IPS-20b (cell line): ENCODE measurements around the gene TRABD.
A peak's percentile ranks its signal among the peaks of the same experiment; 100 is the strongest.

Experiments used
- H3K27ac ChIP-seq: one replicate; pipeline ENCODE4 v1.5.1; 2013; ENCODE audit warnings: low read length
- H3K27me3 ChIP-seq: 2 replicates; pipeline ENCODE4 v1.6.1; 2013; ENCODE audit warnings: mild to moderate bottlenecking, low read length, inconsistent platforms; ENCODE audit not compliant: insufficient read depth
- H3K36me3 ChIP-seq: 2 replicates; pipeline ENCODE4 v1.6.1; 2013; ENCODE audit warnings: low read depth, mild to moderate bottlenecking, inconsistent platforms, low read length, moderate library complexity; ENCODE audit not compliant: insufficient read depth
- H3K4me1 ChIP-seq: 2 replicates; pipeline ENCODE4 v1.6.1; 2013; ENCODE audit warnings: mild to moderate bottlenecking, control low read depth, inconsistent platforms, low read length, moderate library complexity; ENCODE audit not compliant: insufficient read depth
- H3K4me3 ChIP-seq: 2 replicates; pipeline ENCODE4 v1.5.1; 2013; ENCODE audit warnings: mild to moderate bottlenecking, low read length, inconsistent platforms
- H3K9ac ChIP-seq: 2 replicates; pipeline ENCODE4 v1.6.1; 2013; ENCODE audit warnings: low read depth, mild to moderate bottlenecking, inconsistent platforms, low read length, moderate library complexity
- H3K9me3 ChIP-seq: 2 replicates; pipeline ENCODE4 v1.6.1; 2013; ENCODE audit warnings: mild to moderate bottlenecking, low read depth, low read length, inconsistent platforms; ENCODE audit not compliant: insufficient read depth

Gene TRABD

DNA sequence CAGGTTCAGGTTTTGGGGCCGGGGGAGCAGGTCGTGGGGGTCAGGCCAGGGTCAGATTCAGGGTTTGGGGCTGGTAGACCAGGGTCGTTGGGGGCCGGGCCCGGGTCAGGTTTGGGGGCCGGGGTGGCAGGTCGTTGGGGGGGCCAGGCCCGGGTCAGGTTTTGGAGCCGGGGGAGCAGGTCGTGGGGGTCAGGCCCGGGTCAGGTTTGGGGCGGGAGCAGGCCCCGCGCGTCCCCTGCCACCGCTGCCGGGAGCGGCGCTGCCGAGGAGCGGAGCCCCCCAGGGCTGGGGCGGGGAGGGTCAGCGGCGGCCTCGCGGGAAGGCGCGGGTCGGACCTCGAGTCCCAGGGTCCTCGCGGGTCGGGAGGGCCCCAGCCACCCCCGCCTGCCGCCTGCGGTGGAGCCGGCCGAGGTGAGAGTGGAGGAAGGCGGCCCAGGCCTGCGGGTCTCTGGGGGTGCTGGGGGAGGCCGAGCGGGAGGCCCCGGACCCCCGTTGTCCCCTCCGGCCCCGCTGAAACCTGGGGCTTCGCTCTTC, 535 bp downstream of the TRABD start:
- Histone ChIP-seq H3K4me1 (0 out of 2 replicates have a peak, but pooled peaks cover 3% of the 10 kb centered on the region), H3K4me3 (peak overlapping the region; percentile 80), H3K27ac (no peak overlapping the region), H3K9ac (peak overlapping the region; percentile 64; the same call in 1 of the 2 replicates), H3K36me3 (no peaks in the 10 kb centered on the region), H3K27me3 (no peaks in the 10 kb centered on the region), H3K9me3 (no peaks in the 10 kb centered on the region)

DNA sequence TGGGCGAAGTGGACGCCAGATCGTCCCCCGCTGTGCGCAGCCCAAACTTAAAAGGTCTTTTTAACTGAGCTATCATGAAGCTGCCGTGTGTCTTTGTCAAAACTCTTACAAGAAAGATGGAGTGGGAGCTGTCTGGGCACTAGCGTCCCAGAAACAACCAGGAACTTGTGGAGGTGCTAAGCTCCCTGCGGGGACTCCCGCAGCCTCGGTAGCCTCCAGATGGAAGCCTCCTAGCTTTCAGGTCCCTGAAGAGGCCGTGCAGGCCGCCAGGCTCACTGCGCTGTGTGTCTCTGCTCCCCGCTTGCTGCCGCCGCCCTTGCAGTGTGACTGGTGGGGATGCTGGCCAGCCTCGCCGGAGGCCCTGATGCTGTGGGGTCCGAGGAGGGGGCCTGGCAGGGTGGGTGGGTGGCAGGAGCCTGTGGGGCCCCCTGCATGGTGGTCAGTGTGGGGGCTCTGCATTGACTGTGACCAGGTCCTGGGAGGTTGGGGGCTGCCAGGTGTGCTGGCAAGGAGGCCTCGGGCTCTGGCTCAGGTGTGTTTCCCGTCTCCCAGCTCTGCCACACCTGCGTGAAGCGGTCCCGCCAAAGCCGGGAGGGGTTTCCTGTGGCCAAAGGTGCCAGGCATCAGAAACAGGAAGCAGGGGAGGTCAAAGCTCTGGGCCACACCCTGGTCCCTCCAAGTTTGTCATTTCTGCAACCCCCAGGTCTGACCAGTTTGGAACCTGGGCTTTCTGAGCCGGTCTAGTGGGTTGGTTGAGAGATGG, 1.2 kb downstream of the TRABD start:
- Histone ChIP-seq H3K9ac (peak overlapping the region; percentile 64; the same call in 1 of the 2 replicates), H3K4me3 (peak overlapping the region; percentile 80), H3K4me1 (0 out of 2 replicates have a peak, but pooled peaks cover 3% of the 10 kb centered on the region), H3K27ac (no peak overlapping the region), H3K36me3 (no peaks in the 10 kb centered on the region), H3K27me3 (no peaks in the 10 kb centered on the region), H3K9me3 (no peaks in the 10 kb centered on the region)

DNA sequence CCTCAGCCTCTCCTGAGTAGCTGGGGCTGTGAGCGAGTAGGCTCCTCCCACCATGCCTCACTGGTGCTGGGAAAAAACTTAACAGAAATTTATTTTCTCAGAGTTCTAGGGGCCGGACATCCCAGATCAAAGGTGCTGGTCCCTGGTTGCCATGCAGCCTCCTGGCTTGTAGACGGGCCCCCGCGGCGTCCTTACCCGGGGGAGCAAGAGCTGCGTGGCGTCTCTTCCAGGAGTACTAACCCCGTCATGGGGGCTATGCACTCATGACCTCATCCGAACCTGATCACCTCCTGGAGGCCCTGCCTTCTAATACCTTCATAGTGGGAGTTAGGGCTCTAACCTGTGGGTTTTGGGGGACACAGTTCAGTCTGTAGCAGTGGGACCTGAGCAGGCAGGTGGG, 2.6 kb downstream of the TRABD start:
- Histone ChIP-seq H3K4me1 (0 out of 2 replicates have a peak, but pooled peaks cover 3% of the 10 kb centered on the region), H3K4me3 (no peak overlapping the region), H3K27me3 (no peaks in the 10 kb centered on the region), H3K9ac (no peak overlapping the region), H3K36me3 (no peaks in the 10 kb centered on the region), H3K27ac (no peak overlapping the region), H3K9me3 (no peaks in the 10 kb centered on the region)

DNA sequence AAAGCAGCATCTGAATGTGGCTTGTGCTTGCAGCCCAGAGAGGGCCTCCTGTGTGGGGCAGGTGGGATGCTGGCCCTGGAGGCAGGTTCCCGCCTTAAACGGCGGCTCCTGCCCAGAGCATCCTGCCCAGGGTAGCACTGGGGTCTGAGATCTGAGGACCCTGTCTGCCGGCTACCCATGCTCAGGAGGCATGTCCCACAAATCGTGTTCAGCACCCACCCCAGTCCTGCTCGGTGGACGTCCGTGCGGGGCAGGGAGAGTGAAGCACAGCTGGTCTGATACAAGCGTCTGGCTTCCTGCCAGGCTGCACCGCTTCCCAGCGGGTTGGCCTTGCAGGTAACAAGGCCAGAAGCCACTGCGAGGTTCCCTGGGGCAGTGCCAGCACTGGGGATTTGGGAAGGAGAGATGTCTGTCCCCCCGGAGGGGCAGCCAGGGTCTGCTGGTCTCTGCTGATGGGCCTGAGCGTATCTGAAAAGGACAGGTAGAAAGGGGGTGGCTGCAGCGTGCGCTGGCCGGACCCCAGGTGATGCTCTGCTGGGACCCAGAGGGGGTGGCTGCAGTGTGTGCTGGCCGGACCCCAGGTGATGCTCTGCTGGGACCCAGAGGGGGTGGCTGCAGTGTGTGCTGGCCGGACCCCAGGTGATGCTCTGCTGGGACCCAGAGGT, 3.6 kb downstream of the TRABD start:
- Histone ChIP-seq H3K9me3 (no peaks in the 10 kb centered on the region), H3K9ac (no peak overlapping the region), H3K4me3 (no peak overlapping the region), H3K27ac (no peak overlapping the region), H3K4me1 (0 out of 2 replicates have a peak, but pooled peaks cover 3% of the 10 kb centered on the region), H3K36me3 (peaks cover 4% of the 10 kb centered on the region), H3K27me3 (no peaks in the 10 kb centered on the region)

DNA sequence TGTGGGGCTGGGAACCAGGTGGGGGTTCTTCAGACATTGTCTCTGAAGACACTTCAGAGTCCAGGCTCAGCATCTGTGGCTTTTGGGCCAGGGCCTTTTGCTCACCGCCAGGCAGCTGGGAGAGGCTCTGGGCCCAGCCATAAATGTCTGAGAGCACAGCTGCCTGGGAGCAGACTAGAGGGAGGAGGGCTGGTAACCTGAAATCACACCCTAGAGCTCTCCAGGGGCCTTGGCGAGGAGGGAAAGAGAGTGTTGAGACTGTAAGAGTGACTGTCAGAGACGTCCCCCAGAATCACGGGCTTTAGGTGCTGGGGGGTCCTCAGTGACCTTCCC, 4.1 kb downstream of the TRABD start:
- Histone ChIP-seq H3K27ac (no peak overlapping the region), H3K9ac (no peak overlapping the region), H3K27me3 (no peaks in the 10 kb centered on the region), H3K9me3 (no peaks in the 10 kb centered on the region), H3K4me1 (0 out of 2 replicates have a peak, but pooled peaks cover 3% of the 10 kb centered on the region), H3K36me3 (peaks cover 9% of the 10 kb centered on the region), H3K4me3 (no peak overlapping the region)

DNA sequence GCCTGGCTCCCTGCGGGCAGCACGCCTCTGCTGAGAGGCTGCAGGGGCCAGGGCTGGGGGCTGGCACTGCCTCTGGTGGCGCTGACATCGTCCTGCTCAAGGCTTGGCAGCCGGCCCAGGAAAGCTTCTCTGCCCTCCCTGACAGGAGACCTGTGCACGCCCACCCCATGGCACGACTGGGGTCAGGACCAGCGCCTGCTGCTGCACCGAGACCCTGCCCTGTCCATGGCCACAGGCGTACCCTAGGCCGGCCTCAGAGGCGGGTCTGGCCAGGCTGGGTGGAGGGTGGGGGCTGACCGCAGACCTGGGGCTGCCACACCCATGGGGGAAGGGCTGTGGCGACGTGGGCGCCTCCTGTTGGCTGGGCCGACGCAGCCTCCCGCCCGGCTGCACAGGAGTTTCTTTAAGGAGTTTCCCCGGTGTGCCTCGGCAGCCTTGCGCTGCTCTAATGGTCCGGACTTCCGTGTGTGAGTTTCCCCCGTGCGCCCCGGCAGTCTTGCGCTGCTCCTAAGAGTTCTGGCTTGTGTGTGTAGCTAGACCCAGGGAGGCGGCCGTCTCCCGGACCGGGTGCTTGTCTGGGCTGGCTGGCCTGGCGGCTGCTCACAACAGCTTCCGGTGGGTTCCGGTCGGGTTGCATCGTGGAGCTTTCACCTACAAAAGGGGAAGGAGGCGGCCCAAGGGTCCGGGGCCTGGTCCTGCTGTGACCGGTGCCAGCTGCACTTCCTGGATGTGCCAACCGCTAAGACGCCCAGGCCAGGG, 4.6 kb downstream of the TRABD start:
- Histone ChIP-seq H3K36me3 (peaks cover 11% of the 10 kb centered on the region), H3K9ac (no peak overlapping the region), H3K27ac (no peak overlapping the region), H3K27me3 (no peaks in the 10 kb centered on the region), H3K4me3 (peak overlapping the region; percentile 36; the same call in 1 of the 2 replicates), H3K9me3 (no peaks in the 10 kb centered on the region), H3K4me1 (0 out of 2 replicates have a peak, but pooled peaks cover 3% of the 10 kb centered on the region)

DNA sequence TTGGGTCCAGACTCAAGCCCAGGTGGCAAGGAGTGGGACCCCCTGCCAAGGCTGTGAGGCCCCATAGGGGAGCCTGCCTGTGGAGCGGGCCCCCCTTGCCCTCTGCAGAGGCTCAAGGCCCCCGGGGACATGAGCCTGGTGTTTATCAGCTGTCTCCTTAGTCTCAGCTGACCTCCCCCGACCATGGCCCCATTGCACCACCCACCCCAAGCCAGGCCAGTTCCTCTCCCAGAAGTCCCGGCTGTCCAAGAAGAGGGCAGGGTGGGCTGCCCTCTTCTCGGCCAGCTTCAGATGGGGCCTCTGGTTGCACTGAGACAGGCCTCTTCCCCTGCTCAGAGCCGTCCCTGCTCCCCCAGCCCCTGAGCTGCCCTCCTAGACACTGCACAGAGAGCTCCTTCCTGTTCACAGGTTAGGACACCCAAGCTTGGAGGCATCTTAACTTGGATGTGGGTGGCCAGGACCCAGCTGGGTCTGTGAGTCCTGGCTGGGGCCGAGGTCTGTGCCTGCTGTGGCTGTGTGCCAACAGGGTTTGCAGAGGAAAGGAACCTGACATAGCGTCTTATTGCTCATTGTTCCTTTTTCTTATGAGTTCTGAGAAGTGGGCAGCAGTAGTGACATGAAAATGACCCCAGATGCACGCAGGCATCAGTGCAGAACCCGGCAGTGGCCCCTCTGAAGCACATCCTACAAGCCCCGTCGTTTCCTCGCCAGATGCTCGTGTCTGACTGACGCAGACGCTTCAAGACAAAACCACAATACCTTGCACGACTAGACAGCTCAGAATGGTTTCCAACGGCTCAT, 5.4 kb downstream of the TRABD start:
- H3K9ac ChIP-seq: no peak overlapping the region
- H3K4me3 ChIP-seq: no peak overlapping the region
- H3K4me1 ChIP-seq: 0 out of 2 replicates have a peak, but pooled peaks cover 3% of the 10 kb centered on the region
- H3K27me3 ChIP-seq: no peaks in the 10 kb centered on the region
- H3K27ac ChIP-seq: no peak overlapping the region
- peaks cover 11% of the 10 kb centered on the region for H3K36me3 ChIP-seq
- no peaks in the 10 kb centered on the region for H3K9me3 ChIP-seq

DNA sequence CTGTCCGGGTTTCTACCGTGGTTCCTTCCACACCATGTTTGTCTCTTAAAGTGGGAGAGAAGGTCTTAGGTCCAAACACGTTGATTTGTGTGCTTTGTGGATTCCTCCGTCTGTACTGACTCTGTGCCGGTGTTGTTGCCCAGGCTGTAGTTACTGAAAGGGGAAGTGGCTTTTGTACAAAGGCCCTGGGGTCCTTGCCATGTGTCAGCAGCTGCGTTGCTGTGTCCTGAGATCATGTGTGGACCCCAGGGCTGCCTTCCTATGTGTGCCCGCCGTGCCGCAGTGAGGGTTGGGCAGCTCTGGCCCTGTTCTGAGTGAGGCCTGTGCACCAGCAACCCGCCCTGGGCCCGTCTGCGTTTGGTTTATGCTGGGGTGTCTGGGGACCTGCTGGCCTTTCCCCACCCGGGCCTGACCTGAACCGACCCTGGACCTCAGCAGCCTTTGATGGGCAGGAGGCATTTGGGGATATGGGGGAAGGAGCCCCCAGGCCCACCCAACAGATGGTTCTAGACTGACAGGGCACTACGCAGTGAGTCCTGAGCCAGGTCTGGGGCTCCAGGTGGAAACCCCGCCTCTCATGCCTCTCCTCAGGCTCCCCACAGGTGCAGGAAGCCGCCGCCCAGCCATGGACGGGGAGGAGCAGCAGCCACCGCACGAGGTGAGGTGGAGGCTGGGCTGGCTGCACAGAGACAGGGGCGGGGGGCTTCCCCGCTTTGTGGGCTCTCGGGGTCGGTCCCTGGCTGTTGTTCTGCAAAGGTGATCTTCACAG, 6.9 kb downstream of the TRABD start:
- Histone ChIP-seq H3K4me1 (no peaks in the 10 kb centered on the region), H3K36me3 (peaks cover 15% of the 10 kb centered on the region), H3K9me3 (no peaks in the 10 kb centered on the region), H3K27ac (no peak overlapping the region), H3K9ac (no peak overlapping the region), H3K27me3 (no peaks in the 10 kb centered on the region), H3K4me3 (no peak overlapping the region)

DNA sequence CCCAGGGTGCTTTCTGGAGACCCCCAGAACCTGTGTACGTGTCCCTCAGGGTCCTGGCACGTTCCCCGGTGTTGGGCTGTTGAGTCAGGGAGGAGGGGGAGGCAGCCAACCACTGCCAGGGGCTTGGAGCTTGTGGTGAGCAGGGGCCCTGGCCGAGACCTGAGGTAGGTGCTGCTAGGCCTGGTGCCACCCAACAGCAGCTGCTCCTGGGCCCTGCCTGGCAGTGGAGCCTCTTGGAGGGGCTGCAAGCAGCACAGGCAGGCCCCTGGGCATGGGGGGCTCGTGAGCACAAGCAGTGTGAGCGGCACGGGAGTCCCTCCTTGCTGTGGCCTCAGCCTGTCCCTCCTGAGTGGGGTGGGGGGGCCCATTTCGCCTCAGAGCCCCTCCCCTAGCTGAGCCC, 7.9 kb downstream of the TRABD start:
- H3K27ac ChIP-seq: no peak overlapping the region
- H3K4me3 ChIP-seq: no peak overlapping the region
- peaks cover 15% of the 10 kb centered on the region for H3K36me3 ChIP-seq
- no peaks in the 10 kb centered on the region for H3K4me1 ChIP-seq
- H3K9ac ChIP-seq: no peak overlapping the region
- no peaks in the 10 kb centered on the region for H3K9me3 ChIP-seq
- no peaks in the 10 kb centered on the region for H3K27me3 ChIP-seq

DNA sequence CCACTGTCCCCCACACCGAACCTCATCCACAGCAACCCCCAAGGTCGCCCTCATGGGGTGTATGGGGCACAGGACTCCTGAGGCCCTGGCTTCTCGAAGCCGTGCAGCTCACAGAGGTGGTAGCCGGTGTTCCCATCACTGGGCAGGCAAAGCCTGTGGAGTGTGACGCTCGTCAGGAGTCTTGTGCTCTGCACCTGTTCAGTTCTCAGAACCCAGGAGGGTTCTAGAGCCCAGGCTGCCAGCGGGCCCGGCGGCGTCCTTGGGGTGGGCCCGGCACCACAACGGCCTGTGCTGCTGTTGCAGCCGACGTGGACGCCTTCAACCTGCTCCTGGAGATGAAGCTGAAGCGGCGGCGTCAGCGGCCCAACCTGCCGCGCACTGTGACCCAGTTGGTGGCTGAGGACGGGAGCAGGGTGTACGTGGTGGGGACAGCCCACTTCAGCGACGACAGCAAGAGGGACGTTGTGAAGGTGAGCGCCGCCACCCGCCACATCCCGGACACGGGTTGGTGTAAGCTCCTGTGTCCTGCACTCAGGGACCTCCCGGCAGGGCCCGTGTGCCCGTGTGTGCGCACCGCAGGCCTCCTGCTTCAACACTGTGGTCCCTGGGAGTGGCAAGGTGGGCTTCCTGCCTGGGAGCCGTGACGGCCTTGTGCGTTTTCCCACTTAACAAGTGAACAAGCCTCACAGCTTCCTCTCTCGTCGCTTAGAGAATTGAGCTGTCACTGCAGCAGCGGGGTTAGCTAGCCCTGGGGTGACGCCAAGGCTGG, 8.5 kb downstream of the TRABD start:
- H3K36me3 ChIP-seq: peaks cover 15% of the 10 kb centered on the region
- no peaks in the 10 kb centered on the region for H3K27me3 ChIP-seq
- no peak overlapping the region for H3K9ac ChIP-seq
- no peak overlapping the region for H3K27ac ChIP-seq
- H3K4me1 ChIP-seq: no peaks in the 10 kb centered on the region
- no peak overlapping the region for H3K4me3 ChIP-seq
- H3K9me3 ChIP-seq: no peaks in the 10 kb centered on the region
